ENCODE data around the gene VCAM1.
A peak's percentile ranks its signal among the peaks of the same experiment; 100 is the strongest.

VCAM1 gene

DNA sequence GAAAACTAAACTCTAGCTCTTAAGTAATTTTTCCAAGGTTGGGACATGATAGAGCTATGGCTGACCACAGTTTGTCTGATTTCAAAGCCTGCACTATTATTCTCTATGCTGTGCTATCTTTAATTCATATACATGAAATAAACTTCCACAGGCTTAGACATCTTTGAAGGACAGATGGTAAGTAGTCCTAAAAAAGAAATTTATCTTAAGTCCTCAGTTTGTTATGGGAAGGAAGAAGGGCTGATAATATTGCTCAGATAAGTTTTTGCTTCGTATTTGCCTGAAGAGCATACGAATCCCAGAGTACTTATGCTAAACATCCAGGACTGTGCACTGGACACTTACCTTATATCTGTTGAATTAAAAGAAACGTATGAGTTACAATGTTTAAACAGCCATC lies 39.6 kb downstream of the VCAM1 start:
- TF ChIP-seq, protein P1, sequence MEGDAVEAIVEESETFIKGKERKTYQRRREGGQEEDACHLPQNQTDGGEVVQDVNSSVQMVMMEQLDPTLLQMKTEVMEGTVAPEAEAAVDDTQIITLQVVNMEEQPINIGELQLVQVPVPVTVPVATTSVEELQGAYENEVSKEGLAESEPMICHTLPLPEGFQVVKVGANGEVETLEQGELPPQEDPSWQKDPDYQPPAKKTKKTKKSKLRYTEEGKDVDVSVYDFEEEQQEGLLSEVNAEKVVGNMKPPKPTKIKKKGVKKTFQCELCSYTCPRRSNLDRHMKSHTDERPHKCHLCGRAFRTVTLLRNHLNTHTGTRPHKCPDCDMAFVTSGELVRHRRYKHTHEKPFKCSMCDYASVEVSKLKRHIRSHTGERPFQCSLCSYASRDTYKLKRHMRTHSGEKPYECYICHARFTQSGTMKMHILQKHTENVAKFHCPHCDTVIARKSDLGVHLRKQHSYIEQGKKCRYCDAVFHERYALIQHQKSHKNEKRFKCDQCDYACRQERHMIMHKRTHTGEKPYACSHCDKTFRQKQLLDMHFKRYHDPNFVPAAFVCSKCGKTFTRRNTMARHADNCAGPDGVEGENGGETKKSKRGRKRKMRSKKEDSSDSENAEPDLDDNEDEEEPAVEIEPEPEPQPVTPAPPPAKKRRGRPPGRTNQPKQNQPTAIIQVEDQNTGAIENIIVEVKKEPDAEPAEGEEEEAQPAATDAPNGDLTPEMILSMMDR (conservative IDR thresholded peaks at IDR 0.05; ENCODE audit: low read depth, low read length) = no peak
- no peak overlapping the region for H3K4me3 ChIP-seq (ENCODE audit: low read depth, low read length)
- DNase-seq (ENCODE audit: low read depth) = no peak

DNA sequence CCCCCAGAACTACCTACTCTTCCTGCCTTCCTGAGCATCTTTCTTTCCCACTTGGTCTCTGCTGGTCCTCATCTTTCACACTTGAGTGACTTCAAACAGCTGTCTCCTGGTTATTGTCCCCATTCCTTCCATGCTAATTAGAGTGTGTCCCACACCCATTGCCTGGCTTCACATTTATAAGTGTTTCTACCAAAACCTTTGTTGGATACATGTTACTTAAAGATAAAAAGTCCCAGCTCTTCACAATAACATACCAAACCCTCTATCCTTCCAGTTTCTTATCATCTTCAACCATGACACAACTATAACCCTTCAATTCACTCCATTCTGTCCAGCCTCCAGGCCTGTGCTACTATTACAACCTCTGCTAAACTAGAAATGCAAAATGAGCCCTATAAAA lies 41.0 kb downstream of the VCAM1 start:
- TF ChIP-seq, protein P1 (conservative IDR thresholded peaks at IDR 0.05; ENCODE audit: low read depth, low read length) = no peak
- DNase-seq (ENCODE audit: low read depth) = no peak

DNA sequence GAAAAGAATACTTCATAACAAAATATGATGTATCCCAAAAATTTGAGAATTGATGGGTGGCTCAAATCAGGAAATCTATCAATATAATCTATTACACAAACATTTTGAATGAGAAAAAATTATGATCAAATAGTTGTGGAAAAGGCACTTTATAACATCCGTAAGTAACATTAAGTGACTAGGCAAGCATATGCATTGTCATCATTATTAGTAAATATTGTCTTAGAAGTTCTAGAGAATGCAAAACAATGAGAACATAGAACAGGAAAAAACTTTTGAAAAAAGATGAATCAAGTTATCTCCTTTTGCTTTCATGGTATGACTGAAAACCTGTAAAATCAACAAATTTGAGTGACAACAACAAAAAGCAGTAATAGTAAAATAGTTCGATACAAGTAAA lies 42.9 kb downstream of the VCAM1 start:
- no peak overlapping the region for H3K4me3 ChIP-seq (ENCODE audit: low read depth, low read length)
- DNase-seq (ENCODE audit: low read depth) = no peak
- TF ChIP-seq, protein P1 (conservative IDR thresholded peaks at IDR 0.05; ENCODE audit: low read depth, low read length) = no peak

More for the DNA sequence above, 41.0 kb downstream of the VCAM1 start:
- no peak overlapping the region for H3K4me3 ChIP-seq (ENCODE audit: low read depth, low read length)

DNA sequence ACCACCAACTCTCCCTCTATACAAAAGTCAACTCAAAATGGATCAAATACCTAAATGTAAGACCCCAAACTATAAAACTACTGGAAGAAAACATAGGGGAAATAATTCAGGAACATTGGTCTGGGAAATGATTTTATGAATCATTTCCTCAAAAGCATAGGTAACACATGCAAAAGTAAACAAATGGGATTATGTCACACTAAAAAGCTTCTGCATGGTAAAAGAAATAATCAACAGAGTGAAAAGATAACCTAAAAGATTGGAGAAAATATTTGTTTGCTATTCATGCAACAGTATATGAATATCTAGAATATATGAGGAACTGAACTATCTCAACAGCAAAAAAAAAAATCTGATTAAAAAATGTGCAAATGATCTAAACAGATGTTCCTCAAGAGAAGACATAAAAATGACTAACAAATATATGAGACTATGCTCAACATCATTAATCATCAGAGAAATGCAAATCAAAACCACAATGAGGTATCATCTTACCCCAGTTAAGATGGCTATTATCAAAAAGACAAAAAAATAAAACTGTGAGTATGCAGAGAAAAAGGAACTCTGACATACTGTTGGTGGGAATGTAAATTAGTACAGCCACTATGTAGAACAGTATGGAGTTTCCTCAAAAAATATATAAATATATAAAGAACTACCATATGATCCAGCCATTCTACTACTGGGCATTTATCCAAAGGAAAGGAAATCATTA lies 47.8 kb downstream of the VCAM1 start:
- no peak overlapping the region for H3K4me3 ChIP-seq (ENCODE audit: low read depth, low read length)
- TF ChIP-seq, protein P1 (conservative IDR thresholded peaks at IDR 0.05; ENCODE audit: low read depth, low read length) = no peak
- peak; percentile 13 for DNase-seq (ENCODE audit: low read depth)

DNA sequence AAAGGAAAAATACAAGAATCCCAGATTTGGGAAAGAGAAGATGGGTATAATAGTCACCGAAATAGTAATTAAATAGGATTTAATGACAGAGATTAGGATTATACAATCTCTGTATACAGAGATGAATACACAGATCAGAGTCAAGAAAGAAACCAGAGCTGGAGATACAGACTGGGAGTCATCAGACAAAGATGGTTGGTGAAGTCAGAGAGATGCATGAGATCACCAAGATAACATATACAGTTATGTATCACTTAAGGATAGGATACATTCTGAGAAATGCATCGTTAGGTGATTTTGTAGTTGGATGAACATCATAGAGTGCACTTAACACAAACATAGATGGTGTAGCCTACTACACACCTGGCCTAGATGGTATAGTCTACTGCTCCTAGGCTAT lies 49.8 kb downstream of the VCAM1 start:
- H3K4me3 ChIP-seq (ENCODE audit: low read depth, low read length) = no peak overlapping the region
- TF ChIP-seq, protein P1 (conservative IDR thresholded peaks at IDR 0.05; ENCODE audit: low read depth, low read length) = no peak
- DNase-seq (ENCODE audit: low read depth) = no peak

DNA sequence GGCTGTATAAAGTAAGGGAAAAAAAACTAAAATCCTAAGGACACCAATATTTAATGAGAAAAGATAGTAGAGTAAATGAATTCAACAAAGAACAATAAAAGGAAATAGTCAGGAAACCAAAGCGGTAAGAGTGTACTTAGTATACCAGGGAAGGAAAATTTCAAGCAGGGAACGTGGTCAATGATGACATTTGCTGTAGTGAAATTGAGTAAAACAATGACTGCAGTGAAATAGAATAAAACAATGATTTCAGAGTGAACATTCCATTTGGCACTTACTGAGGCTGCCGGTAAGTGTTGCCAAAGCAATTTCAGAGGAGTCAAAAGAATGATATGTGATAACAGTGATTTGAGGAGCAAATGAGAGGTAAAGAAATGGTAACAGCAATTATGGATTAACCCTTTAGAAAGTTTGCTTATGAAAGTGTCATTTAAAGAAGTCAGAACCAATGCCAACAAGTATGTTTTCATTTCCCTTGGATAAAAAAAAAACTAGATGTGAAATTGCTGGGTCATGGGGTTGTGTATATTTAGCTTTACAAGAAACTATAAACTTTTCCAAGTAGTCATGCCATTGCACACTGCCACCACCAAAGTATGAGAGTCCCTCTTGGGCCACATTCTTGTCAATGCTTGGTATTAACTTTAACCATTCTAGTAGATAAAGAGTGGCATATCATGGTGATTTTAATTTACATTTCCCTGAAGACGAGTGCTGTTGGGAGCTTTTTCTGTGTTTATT lies 50.5 kb downstream of the VCAM1 start:
- no peak overlapping the region for H3K4me3 ChIP-seq (ENCODE audit: low read depth, low read length)
- TF ChIP-seq, protein P1 (conservative IDR thresholded peaks at IDR 0.05; ENCODE audit: low read depth, low read length) = no peak
- no peak for DNase-seq (ENCODE audit: low read depth)
